HFF-Myc (cell line): ENCODE measurements around the gene MYH10.

Source experiments
- DNase-seq: peaks from one replicate; pipeline ENCODE4 v3.0.0-alpha.2; 2011; ENCODE audit warnings: low read depth; ENCODE audit errors: extremely low read depth
- H3K4me3 ChIP-seq: replicated peaks from 2 replicates; pipeline ENCODE4 v1.5.1; 2011; ENCODE audit warnings: low read depth, mild to moderate bottlenecking, control low read depth, low read length
- TF ChIP-seq, protein P1 (sequence below): IDR thresholded peaks from 2 replicates; pipeline ENCODE4 v1.5.1; 2012; ENCODE audit warnings: mild to moderate bottlenecking, low read depth, low read length, control low read depth; ENCODE audit errors: missing control alignments

Gene MYH10

DNA sequence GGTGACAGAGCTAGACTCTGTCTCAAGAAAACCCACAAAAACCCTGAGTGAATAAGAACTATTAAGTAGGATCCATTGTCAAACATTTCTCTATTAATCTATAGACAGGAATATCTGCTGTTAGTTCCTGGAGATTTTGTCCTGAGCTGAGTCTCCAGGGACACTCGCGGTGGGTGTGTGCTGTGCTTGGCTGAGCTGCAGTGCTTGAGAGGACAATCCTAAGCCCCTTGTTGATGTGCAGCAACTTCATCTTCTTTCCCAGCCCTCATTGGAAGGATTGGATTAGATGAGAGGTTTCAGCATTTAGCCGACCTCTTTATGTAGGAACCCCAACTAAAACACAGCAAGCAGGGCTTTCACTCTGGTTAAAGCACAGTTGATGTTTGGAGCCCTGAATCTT lies 161.5 kb downstream of the MYH10 start:
- no peak for DNase-seq
- no peak overlapping the region for H3K4me3 ChIP-seq
- TF ChIP-seq, protein P1, sequence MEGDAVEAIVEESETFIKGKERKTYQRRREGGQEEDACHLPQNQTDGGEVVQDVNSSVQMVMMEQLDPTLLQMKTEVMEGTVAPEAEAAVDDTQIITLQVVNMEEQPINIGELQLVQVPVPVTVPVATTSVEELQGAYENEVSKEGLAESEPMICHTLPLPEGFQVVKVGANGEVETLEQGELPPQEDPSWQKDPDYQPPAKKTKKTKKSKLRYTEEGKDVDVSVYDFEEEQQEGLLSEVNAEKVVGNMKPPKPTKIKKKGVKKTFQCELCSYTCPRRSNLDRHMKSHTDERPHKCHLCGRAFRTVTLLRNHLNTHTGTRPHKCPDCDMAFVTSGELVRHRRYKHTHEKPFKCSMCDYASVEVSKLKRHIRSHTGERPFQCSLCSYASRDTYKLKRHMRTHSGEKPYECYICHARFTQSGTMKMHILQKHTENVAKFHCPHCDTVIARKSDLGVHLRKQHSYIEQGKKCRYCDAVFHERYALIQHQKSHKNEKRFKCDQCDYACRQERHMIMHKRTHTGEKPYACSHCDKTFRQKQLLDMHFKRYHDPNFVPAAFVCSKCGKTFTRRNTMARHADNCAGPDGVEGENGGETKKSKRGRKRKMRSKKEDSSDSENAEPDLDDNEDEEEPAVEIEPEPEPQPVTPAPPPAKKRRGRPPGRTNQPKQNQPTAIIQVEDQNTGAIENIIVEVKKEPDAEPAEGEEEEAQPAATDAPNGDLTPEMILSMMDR = no peak

DNA sequence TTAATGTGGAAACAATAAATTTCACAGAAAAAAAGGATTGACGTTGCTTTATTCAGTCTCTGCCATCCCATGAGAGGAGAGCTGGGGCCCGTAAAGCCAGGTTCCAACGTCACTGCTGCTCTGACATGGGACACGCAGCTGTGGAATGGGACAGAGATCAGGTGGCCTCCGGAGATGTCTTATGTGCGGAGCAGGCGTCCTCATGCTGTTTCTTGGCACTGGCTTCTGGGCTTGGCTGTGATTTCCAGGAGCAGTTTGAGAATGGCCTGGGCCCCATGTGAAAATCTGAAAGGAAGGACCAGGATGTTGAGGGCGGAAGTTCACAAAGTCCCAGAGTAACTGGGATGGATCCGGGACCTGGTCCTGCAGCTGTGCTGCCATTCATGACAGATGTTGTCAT lies 162.4 kb downstream of the MYH10 start:
- no peak for DNase-seq
- H3K4me3 ChIP-seq = no peak overlapping the region
- TF ChIP-seq, protein P1 = no peak

DNA sequence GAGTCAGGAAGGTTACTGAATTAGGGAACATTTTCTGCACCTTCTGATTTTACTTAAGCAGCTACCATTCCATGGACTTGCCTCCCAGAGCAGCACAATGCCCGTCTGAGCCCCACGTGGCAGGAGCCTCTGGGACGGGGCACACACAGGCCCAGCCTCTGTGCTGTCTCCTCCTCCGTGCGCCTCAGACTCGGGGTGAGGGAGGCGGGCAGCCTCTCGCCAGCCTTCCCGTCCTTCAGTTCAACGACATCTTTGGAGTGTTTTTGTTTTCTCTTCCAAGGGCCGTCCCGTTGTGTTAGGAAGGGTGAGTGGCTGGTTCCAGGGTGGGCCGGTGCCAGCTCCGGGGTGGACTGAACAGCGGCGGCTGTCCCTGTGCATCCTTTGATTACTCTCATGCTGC lies 163.0 kb downstream of the MYH10 start:
- no peak overlapping the region for H3K4me3 ChIP-seq
- DNase-seq = no peak
- TF ChIP-seq, protein P1 = no peak

DNA sequence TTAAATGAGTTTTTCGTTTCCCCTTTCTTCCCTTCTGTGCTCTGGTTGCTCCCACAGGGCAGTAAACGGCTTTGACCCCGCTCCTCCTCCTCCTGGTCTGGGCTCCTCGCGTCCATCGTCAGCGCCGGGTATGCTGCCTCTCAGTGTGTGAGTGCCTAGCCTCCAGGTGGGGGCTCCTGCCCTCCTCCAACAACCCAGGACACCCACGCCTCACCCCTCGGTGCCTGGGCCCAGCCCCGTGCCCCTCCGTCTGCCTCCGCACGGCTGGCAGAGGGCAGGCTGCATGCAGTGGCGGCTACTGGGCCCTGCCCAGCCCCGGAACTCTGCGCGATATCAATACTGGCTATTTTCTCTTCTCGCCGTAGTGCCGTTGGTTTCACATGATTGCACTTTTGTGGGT lies 163.7 kb downstream of the MYH10 start:
- no peak overlapping the region for H3K4me3 ChIP-seq
- TF ChIP-seq, protein P1 = no peak
- no peak for DNase-seq

DNA sequence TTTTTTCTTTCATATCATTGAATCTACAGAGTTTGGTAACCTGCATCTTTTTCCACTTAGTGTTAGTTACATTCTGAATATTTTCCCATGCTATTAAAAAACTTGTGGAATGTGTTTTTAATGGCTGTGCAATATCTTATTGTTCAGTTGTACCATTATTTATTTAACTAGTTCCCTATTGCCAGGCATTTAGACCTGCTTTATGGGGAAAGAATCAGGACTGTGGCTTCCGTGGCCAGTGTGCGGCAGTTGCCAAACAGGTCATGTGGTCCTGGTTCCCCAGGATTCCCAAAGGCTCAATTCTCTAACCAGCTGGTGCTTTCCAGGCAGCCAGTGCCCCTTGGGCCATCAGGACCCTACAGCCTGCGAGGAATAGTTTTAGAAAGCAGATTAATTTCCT lies 164.1 kb downstream of the MYH10 start:
- H3K4me3 ChIP-seq = no peak overlapping the region
- TF ChIP-seq, protein P1 = no peak
- DNase-seq = peak; percentile 5

DNA sequence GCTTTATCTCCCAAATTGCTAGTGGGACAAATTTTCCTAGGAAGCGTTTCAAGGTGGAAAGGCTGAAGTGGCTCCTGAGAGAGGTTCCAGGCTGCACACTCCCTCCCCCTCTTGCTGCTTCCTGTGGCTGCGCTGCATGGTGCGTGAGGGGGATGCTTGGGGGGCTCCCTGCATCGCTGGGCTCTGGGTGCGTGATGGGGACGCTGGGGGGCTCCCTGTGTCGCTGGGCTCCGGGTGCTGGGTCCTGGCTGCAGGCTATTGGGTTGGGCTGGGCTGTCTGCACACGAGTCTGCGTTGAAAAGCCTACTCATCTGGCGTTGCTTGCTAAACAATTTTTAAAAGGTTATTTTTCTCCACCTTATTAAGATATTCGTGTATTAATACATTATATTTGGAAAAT lies 164.8 kb downstream of the MYH10 start:
- TF ChIP-seq, protein P1 = no peak
- no peak for DNase-seq
- no peak overlapping the region for H3K4me3 ChIP-seq

DNA sequence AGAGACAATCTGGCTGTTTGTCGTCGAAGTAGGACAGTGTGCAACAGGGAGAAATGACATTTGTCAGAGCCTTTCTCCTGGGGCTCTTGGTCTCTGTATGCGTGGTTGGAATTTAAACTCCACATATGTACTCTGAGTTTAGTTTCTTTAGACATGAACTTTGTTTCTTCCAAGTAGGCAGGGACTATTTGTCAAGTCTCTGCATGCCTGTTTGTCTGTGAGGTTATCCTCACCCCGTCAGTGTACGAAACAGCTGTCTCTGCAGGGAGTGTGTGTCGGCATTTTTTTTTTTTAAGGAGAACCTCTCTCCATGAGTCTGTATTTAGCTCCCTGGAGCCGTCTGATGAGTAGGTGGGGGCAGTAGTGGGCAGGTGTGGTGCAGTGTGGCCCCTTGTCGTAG lies 165.2 kb downstream of the MYH10 start:
- no peak for DNase-seq
- no peak overlapping the region for H3K4me3 ChIP-seq
- TF ChIP-seq, protein P1 = no peak
